Left ventricle myocardium inferior (tissue), 1 donor: ENCODE data around the gene PTPRM. TPM values are rescaled to one million over a fixed set of nuclear protein-coding genes. Genes with fewer than 3 reads are reported as not detected.
A peak's percentile ranks its signal among the peaks of the same experiment; 100 is the strongest.
"Not testable (repeated sequence)": the region's sequence is repeated elsewhere in the genome, so short reads cannot be mapped to it uniquely, and the experiment has no call there.

Source experiments
- DNase-seq: peaks from one replicate; pipeline ENCODE4 v3.0.0-alpha.2; 2020
- H3K27ac ChIP-seq: fragments of 200-600 bp; replicated peaks from 2 replicates; pipeline ENCODE4 v1.8.0; 2021
- H3K27me3 ChIP-seq: fragments of 200-600 bp; 2 replicates; pipeline ENCODE4 v1.8.0; 2021; ENCODE audit warnings: low read depth
- H3K36me3 ChIP-seq: fragments of 200-600 bp; 2 replicates; pipeline ENCODE4 v1.8.0; 2021
- H3K4me1 ChIP-seq: fragments of 200-600 bp; 2 replicates; pipeline ENCODE4 v1.8.0; 2021
- H3K4me3 ChIP-seq: fragments of 200-600 bp; 2 replicates; pipeline ENCODE4 v1.8.0; 2021; ENCODE audit warnings: mild to moderate bottlenecking, moderate library complexity
- H3K9me3 ChIP-seq: fragments of 200-600 bp; replicated peaks from 2 replicates; pipeline ENCODE4 v1.8.0; 2021
- CTCF ChIP-seq: fragments of 200-600 bp; IDR thresholded peaks from 2 replicates; pipeline ENCODE4 v1.8.0; 2021; ENCODE audit warnings: antibody characterized with exemption, mild to moderate bottlenecking, borderline replicate concordance
- intact Hi-C: fragments of 100-400 bp; cut with micrococcal nuclease; formaldehyde crosslinking; loops from one replicate; pipeline ENCODE4 v1.11.0; 2022
- total RNA-seq: library from RNA; stranded (reverse); fragmentation: NEBNext Ultra II Directional; extraction: Animal tissue kit (Norgen Biotek cat#: 25700); gene quantifications from one replicate; pipeline ENCODE4 v1.2.1, GENCODE V29; 2021
- donor health status: DM: no; HTN: yes; CAD: no; lungs with severe emphysema.

PTPRM gene
- total RNA-seq, 1 donor from 2014 or later = 132 TPM

- Histone ChIP-seq H3K9me3 (peaks cover 11% of the 10 kb centered on the region), H3K27me3 (no peaks in the 10 kb centered on the region), H3K36me3 (no peaks in the 10 kb centered on the region), H3K27ac (peak overlapping the region; percentile 45), H3K4me3 (no peak overlapping the region), H3K4me1 (peaks cover 66% of the 10 kb centered on the region)
- TF ChIP-seq CTCF = peak; percentile 59
- intact Hi-C loops = no loop called here
- DNase-seq = no peak
Measured at GRCh38 chr18:7735196-7735595, 168.1 kb downstream of the PTPRM start.

GRCh38 chr18:7735626-7736175 is 168.6 kb downstream of the PTPRM start:
- no peak for DNase-seq
- no peak for TF ChIP-seq CTCF

GRCh38 chr18:7736526-7736925 is 169.4 kb downstream of the PTPRM start:
- intact Hi-C loops, H3K36me3 ChIP-seq, DNase-seq, H3K27me3 ChIP-seq, H3K4me3 ChIP-seq: not testable (repeated sequence)
- Histone ChIP-seq H3K4me1 (peaks cover 66% of the 10 kb centered on the region), H3K9me3 (peaks cover 11% of the 10 kb centered on the region), H3K27ac (peak overlapping the region; percentile 45)

More at GRCh38 chr18:7735626-7736175, 168.6 kb downstream of the PTPRM start:
- Histone ChIP-seq H3K4me1 (peaks cover 66% of the 10 kb centered on the region), H3K27ac (peak overlapping the region; percentile 45), H3K36me3 (no peaks in the 10 kb centered on the region), H3K4me3 (no peak overlapping the region), H3K9me3 (peaks cover 11% of the 10 kb centered on the region), H3K27me3 (no peaks in the 10 kb centered on the region)
- intact Hi-C loops = no loop called here

GRCh38 chr18:7737550-7737949 is 170.4 kb downstream of the PTPRM start:
- H3K9me3 ChIP-seq = peaks cover 9% of the 10 kb centered on the region
- no peak for DNase-seq
- peaks cover 76% of the 10 kb centered on the region for H3K4me1 ChIP-seq
- H3K4me3 ChIP-seq = no peak overlapping the region
- intact Hi-C loops = no loop called here
- no peaks in the 10 kb centered on the region for H3K36me3 ChIP-seq
- TF ChIP-seq CTCF = peak; percentile 11
- no peak overlapping the region for H3K27ac ChIP-seq
- no peaks in the 10 kb centered on the region for H3K27me3 ChIP-seq

- TF ChIP-seq CTCF = no peak
- peaks cover 6% of the 10 kb centered on the region for H3K9me3 ChIP-seq
- no peak for DNase-seq
- H3K27ac ChIP-seq = peak overlapping the region; percentile 70
- H3K4me1 ChIP-seq = peaks cover 71% of the 10 kb centered on the region
- H3K36me3 ChIP-seq = no peaks in the 10 kb centered on the region
- no peaks in the 10 kb centered on the region for H3K27me3 ChIP-seq
- no peak overlapping the region for H3K4me3 ChIP-seq
- intact Hi-C loops = no loop called here
Measured at GRCh38 chr18:7740821-7741220, 173.7 kb downstream of the PTPRM start.

GRCh38 chr18:7741640-7742039 is 174.5 kb downstream of the PTPRM start:
- no peak overlapping the region for H3K4me3 ChIP-seq
- peak overlapping the region; percentile 70 for H3K27ac ChIP-seq
- H3K36me3 ChIP-seq = no peaks in the 10 kb centered on the region
- peaks cover 12% of the 10 kb centered on the region for H3K9me3 ChIP-seq
- no peaks in the 10 kb centered on the region for H3K27me3 ChIP-seq
- peaks cover 66% of the 10 kb centered on the region for H3K4me1 ChIP-seq
- no peak for TF ChIP-seq CTCF
- intact Hi-C loops = no loop called here
- no peak for DNase-seq
